Activated CD4-positive, alpha-beta T cell treated with anti-CD3 and anti-CD28 coated beads for 1 hour (primary cell): ENCODE results near the gene SINHCAF.
A peak's percentile ranks its signal among the peaks of the same experiment; 100 is the strongest.
"Not testable (repeated sequence)": the region's sequence is repeated elsewhere in the genome, so short reads cannot be mapped to it uniquely, and the experiment has no call there.

Experiments used
- DNase-seq: peaks from one replicate; pipeline ENCODE4 v3.0.0-alpha.2; 2020

SINHCAF gene

DNA sequence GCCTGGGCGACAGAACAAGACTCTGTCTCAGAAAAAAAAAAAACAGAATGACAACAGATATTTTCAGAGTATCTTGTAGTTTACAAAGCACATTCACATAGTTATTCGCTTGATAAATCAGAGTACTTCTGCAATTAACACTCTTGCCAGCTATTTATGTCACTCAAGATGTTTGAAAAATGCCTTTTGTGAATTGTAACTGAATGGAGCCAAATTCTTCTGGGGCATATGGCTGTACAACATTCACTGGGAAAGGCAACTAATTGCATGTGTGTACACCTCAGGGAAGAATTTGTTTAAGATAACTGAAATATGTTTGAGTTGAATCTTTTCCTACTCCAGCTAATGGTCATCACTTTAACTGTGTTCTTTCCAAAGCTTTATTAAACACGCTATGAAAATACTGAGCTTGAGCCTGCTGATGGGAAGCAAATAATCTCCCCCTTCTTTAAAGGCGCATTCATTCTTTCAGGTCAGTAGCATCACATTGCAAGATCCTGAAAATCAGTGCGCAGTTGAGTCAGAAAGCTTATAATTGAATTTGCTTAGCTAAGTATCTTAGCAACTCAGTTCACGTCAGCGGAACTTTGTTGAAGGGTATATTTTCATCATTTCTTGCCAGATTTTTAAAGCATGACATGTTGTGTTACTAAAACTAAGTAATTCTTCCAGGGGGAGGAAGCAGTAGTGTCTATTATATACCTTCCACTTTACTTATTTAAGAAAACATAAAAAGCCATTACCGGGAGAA, 66.6 kb downstream of the SINHCAF start:
- DNase-seq, result no peak

DNA sequence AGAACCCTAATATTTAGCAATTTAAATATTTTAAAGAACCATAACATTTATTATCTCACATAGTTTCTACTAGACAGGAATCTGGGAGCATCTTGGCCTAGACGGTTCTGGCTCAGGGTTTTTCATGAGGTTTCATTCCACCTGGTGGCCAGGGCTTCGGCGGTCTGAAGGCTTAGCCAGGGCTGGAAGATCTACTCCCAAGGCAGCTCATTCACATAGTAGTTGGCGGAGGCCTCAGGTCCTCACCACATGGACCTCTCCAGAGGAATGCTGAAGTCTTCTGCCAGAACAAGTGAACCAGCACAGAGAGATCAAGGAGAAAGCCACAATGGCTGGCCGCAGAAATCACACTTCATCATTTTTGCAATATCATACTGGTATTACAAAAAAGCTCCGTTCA, 68.2 kb downstream of the SINHCAF start:
- DNase-seq, result no peak

- not testable (repeated sequence) for DNase-seq
Measured at GRCh38 chr12:31251707-31252611, 74.0 kb downstream of the SINHCAF start.

- no peak for DNase-seq
Measured at GRCh38 chr12:31250179-31250578, 75.8 kb downstream of the SINHCAF start.

DNA sequence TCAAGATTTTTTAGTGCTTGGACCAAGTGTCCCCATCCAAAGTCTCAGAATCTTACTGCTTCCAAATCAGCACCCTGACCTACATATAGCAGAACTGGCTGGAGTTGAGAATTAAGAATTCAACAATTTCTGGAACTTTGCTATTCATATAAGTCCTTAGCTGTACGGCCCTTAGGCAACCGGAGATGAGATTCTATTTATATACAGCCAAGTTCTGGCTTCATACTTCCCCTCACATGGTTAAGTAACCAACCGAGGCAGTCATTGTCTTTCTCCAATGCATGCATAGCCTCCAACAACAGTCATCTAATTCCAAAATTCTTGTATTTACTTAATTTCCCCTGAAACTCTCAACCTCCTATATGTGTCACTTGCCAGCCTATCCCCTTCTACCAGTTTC, 76.6 kb downstream of the SINHCAF start:
- DNase-seq, result no peak

- DNase-seq, result no peak
Measured at GRCh38 chr12:31248815-31249214, 77.1 kb downstream of the SINHCAF start.

GRCh38 chr12:31248337-31248736, 77.6 kb downstream of the SINHCAF start:
- no peak for DNase-seq

GRCh38 chr12:31246470-31246850, 79.5 kb downstream of the SINHCAF start:
- no peak for DNase-seq

GRCh38 chr12:31245822-31246469, 80.0 kb downstream of the SINHCAF start:
- no peak for DNase-seq

DNA sequence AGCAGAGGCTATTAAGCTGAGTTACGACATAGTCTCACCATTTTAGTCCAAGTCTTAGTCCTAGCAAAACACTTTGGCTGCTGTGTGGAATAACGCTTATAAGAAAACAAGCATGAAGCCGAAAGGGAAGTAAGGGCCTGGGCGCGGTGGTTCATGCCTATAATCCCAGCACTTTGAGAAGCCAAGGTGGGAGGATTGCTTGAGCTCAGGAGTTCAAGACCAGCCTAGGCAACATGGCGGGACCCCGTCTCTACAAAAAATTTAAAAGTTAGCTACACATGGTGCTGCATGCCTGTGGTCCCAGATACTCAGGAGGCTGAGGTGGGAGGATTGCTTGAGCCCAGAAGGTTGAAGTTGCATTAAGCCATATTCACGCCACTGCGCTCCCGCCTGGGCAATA, 83.5 kb downstream of the SINHCAF start:
- DNase-seq, result not testable (repeated sequence)

- peak; percentile 16 for DNase-seq
Measured at GRCh38 chr12:31238764-31239387, 87.1 kb downstream of the SINHCAF start.

- DNase-seq, result not testable (repeated sequence)
Measured at GRCh38 chr12:31238333-31238732, 87.6 kb downstream of the SINHCAF start.

GRCh38 chr12:31236998-31237637, 88.8 kb downstream of the SINHCAF start:
- no peak for DNase-seq

DNA sequence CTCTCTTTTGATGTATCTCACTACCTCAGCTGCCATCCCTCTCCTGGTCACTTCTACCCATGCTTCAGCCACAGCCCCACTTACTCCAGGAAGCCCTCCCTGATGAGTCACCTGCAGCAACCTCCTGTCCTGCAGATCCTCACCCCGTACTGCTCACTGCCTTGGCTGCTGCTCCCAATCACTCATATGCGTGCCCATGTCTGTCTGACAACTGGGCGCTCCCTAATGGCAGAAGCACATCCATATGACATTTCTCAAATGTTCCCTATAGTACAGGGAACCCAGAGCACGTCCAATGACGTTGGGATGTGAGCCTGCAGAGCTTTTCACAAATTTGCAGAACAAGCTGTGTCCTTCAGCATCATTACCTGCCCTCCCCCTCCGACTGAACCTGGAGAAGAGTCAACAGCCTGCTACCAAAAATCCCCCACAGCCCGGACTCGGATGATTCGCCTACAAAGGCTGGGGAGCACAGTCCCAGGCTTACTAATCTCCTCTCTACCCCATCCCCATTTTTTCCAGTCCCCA, 90.0 kb downstream of the SINHCAF start:
- DNase-seq, result no peak

GRCh38 chr12:31234955-31235867, 90.7 kb downstream of the SINHCAF start:
- no peak for DNase-seq

DNA sequence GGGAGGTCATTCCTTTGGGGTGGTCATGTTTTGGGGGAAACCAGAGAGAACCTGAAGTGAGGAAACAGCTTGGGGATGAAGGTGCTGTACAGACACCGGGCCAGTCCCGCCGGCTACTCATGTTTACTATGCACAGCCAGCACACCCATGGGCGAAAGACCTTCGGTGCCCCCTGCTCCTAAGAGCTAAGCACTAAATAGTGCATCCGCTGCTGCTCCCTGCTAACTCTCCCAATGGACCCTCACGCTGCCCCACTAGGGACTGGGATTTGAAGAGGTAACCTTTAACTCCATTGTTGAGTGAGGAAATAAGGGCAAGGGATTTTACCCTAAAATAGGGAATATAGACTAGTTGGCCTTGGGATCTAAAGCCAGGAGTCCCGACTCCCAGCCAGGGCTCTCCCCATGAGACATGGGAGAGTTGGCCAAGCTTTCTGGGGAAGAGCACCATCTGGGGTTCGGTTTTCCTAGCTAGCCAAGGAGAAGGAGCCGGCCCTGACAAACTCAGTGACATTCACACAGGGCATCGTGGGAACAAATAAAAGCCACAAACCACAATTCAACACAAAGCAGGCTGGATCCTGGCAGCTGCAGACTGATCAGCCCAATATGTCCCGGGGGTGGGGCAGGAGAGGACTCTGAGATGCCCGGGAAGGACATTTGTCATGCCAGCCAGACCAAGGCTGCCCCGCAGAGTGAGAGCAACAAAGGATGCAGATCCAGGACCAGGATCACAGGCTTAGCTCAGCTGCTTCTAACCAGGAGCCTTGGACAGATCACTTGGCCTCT, 91.7 kb downstream of the SINHCAF start:
- no peak for DNase-seq

DNA sequence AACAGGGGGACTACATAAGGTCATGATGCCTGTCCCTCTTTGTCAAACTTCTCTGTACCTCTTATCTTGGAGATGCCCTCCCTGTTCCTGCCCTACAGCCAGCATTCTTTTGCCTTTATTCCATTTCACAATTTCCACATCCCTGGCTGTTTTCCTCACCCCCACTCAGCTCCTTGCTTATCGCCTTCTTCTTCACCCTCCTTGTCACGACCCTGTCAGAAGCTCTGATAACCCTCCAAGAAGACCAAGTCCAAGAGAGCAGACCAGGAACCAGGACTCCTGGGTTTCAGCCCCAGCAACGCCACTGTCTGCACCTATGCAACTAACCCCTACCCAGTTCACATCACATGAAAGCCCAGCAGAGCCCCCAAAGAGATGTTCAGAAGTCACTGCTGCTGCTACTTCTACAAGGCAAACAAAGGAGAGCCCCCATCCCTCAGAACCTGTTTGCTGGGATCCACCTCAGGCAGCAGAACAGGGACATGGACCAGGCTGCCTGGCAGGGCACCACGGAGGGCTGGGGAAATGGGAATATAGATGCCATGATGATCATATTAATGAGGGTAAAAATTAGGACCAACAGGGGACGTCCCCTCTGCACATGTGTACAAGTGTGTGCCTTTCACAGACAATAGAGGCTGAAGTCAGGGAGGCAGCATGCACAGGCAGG, 92.8 kb downstream of the SINHCAF start:
- DNase-seq, result no peak

DNA sequence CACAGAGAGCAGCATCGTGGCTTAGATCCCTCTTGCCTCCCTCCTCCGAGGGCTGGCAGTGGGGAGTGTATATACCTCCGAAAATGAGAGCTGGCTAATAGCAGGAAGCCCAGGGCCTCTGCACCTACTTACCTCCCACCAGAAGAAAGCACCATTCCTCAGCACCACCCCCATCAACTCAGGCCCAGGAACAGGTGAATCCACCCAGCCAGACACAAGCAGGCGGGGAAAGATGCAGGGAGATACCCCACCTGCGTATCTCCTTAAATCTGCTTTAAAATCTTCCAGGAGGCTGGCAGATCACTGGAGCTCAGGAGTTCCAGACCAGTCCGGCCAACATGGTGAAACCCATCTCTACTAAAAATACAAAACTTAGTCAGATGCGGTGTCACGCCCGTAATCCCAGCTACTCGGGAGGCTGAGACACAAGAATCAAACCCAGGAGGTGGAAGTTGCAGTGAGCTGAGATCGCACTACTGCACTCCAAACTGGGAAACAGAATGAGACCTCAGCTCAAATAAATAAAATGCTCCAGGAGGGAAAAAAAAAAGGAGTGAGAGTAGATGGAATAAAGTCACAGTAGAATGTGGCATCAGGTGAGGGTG, 93.5 kb downstream of the SINHCAF start:
- no peak for DNase-seq
